Thyroid gland (tissue), 4 donors: ENCODE measurements around the gene C1QTNF3. TPM values are rescaled to one million over a fixed set of nuclear protein-coding genes. Genes with fewer than 3 reads are reported as not detected.

ENCODE experiments used
- DNase-seq, 2 donors: peaks; one replicate each; pipeline ENCODE4 v3.0.0-alpha.2; 2019
- H3K27ac ChIP-seq, 3 donors: fragments of 200-600 bp; sonication (generic); 1 replicate in 2 of 3; 2 replicates in 1 of 3; pipeline ENCODE4 v1.5.1; 2016 to 2019; ENCODE audit warnings: mild to moderate bottlenecking in 1 of 3, moderate library complexity in 1 of 3
- H3K27me3 ChIP-seq: fragments of 200-600 bp; sonication (generic); one replicate; pipeline ENCODE4 v1.5.1; 2019
- H3K36me3 ChIP-seq, 2 donors: fragments of 200-600 bp; sonication (generic); one replicate each; pipeline ENCODE4 v1.5.1; 2016 to 2019
- H3K4me1 ChIP-seq, 2 donors: fragments of 200-600 bp; sonication (generic); one replicate each; pipeline ENCODE4 v1.5.1; 2017 to 2019
- H3K4me3 ChIP-seq, 3 donors: fragments of 200-600 bp; sonication (generic); replicated peaks in 1 of 3; 1 replicate in 2 of 3; 2 replicates in 1 of 3; pipeline ENCODE4 v1.5.1; 2016; ENCODE audit warnings: mild to moderate bottlenecking in 1 of 3
- H3K9me3 ChIP-seq: fragments of 200-600 bp; sonication (generic); one replicate; pipeline ENCODE4 v1.5.1; 2017
- CTCF ChIP-seq, 6 experiments: fragments of 200-600 bp in 3 of 6; fragments of 450-650 bp in 3 of 6; sonication (generic) in 3 of 6; IDR thresholded peaks; one replicate each; pipeline ENCODE4 v1.5.1; 2016 to 2019; ENCODE audit warnings: antibody characterized with exemption in 6 of 6, mild to moderate bottlenecking in 2 of 6, inconsistent platforms in 1 of 6, moderate library complexity in 1 of 6
- POLR2A ChIP-seq, 2 donors: fragments of 450-650 bp; IDR thresholded peaks; one replicate each; pipeline ENCODE4 v1.6.1; 2017; ENCODE audit warnings: antibody characterized with exemption in 2 of 2, mild to moderate bottlenecking in 2 of 2, moderate library complexity in 1 of 2
- WGBS, 2 donors: methylation state at CpG; one replicate each; pipeline ENCODE4 v1.1.5; 2017; 5-methylcytosine and 5-hydroxymethylcytosine counted together
- intact Hi-C: fragments of 100-400 bp; cut with DNase I; formaldehyde crosslinking; loops from one replicate; pipeline ENCODE4 v1.15.1; 2023
- total RNA-seq, 4 donors: library from RNA; depleted of rRNA; stranded (reverse); fragments of >200 nt; gene quantifications; one replicate each; pipeline ENCODE4 v1.2.3, GENCODE V29; 2016

C1QTNF3 gene
- total RNA-seq, 4 donors from 2014 or later: 6.2 to 12.3 (median 8.8) TPM

GRCh38 chr5:34030048-34030447 is 13.0 kb downstream of the C1QTNF3 start:
- DNase-seq: no peak
- intact Hi-C loops: no loop called here
- H3K27ac ChIP-seq: no peak overlapping the region
- H3K36me3 ChIP-seq: no peaks in the 10 kb centered on the region
- 68 to 79% methylated on average over 1 of the region's 1 CpG for WGBS, 2 donors
- no peak overlapping the region for H3K4me3 ChIP-seq
- no peaks in the 10 kb centered on the region for H3K4me1 ChIP-seq
- H3K27me3 ChIP-seq: no peaks in the 10 kb centered on the region
- no peak for TF ChIP-seq POLR2A (IDR thresholded peaks at IDR 0.05)
- no peak for TF ChIP-seq CTCF (IDR thresholded peaks at IDR 0.05)
- no peaks in the 10 kb centered on the region for H3K9me3 ChIP-seq

- no peaks in the 10 kb centered on the region for H3K9me3 ChIP-seq
- no peak overlapping the region for H3K27ac ChIP-seq
- no peaks in the 10 kb centered on the region for H3K36me3 ChIP-seq
- WGBS, 2 donors: 92 to 93% methylated on average over 3 of the region's 3 CpGs
- H3K27me3 ChIP-seq: no peaks in the 10 kb centered on the region
- intact Hi-C loops: no loop called here
- H3K4me1 ChIP-seq: no peaks in the 10 kb centered on the region
- DNase-seq: no peak
- H3K4me3 ChIP-seq: no peak overlapping the region
- TF ChIP-seq CTCF (IDR thresholded peaks at IDR 0.05) (no peak), POLR2A (IDR thresholded peaks at IDR 0.05) (no peak)
Observed at GRCh38 chr5:34028349-34028748, 14.7 kb downstream of the C1QTNF3 start.

- no peak for TF ChIP-seq POLR2A (IDR thresholded peaks at IDR 0.05)
- no peak for TF ChIP-seq CTCF (IDR thresholded peaks at IDR 0.05)
- Histone ChIP-seq H3K27me3 (no peaks in the 10 kb centered on the region), H3K4me1 (no peaks in the 10 kb centered on the region), H3K27ac (no peak overlapping the region), H3K9me3 (no peaks in the 10 kb centered on the region), H3K4me3 (no peak overlapping the region), H3K36me3 (no peaks in the 10 kb centered on the region)
- no peak for DNase-seq
- WGBS, 2 donors: 90 to 92% methylated on average over 9 of the region's 9 CpGs
- intact Hi-C loops: no loop called here
Observed at GRCh38 chr5:34026089-34026761, 16.8 kb downstream of the C1QTNF3 start.

- intact Hi-C loops: no loop called here
- Histone ChIP-seq H3K27me3 (no peaks in the 10 kb centered on the region), H3K36me3 (no peaks in the 10 kb centered on the region), H3K27ac (no peak overlapping the region), H3K9me3 (no peaks in the 10 kb centered on the region), H3K4me3 (no peak overlapping the region), H3K4me1 (no peaks in the 10 kb centered on the region)
- TF ChIP-seq POLR2A (IDR thresholded peaks at IDR 0.05) (no peak), CTCF (IDR thresholded peaks at IDR 0.05) (no peak)
- no peak for DNase-seq
- 28 to 34% methylated on average over 2 of the region's 2 CpGs for WGBS, 2 donors
Observed at GRCh38 chr5:34022121-34022705, 20.8 kb downstream of the C1QTNF3 start.

- Histone ChIP-seq H3K27me3 (no peaks in the 10 kb centered on the region), H3K9me3 (no peaks in the 10 kb centered on the region), H3K4me1 (no peaks in the 10 kb centered on the region), H3K36me3 (no peaks in the 10 kb centered on the region), H3K27ac (no peak overlapping the region), H3K4me3 (no peak overlapping the region)
- TF ChIP-seq POLR2A (IDR thresholded peaks at IDR 0.05) (no peak), CTCF (IDR thresholded peaks at IDR 0.05) (no peak)
- intact Hi-C loops: no loop called here
- no peak for DNase-seq
- 90 to 94% methylated on average over 2 of the region's 2 CpGs for WGBS, 2 donors
Observed at GRCh38 chr5:34021334-34021733, 21.7 kb downstream of the C1QTNF3 start.
